Measurements from ENCODE around the gene PCDHGA4.
"Not testable (repeated sequence)": the region's sequence is repeated elsewhere in the genome, so short reads cannot be mapped to it uniquely, and the experiment has no call there.

Gene PCDHGA4

DNA sequence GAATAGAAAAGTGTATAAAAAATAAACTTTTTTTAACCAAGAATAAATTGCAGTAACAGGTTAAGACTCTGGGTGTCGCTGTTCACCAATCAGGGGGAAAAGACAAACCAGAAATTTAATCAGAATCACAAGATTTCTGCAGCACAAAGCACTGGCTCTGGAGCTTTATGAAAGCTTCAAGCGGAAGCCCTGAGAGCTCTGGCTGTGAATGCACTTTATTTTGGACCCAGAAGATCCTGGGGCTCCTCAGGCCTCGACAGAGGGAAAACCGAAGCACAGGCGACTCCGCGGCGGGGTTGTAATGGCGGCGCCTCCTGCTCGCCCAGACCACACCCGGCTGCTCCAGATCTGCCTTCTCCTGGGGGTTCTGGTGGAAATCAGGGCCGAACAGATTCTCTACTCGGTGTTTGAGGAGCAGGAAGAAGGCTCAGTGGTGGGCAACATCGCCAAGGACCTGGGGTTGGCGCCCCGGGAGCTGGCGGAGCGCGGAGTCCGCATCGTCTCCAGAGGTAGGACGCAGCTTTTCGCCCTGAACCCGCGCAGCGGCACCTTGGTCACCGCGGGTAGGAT is at the start of gene PCDHGA4:
TSS of gene PCDHGA4 (plus strand) at position 122 of the 570 bp plus-strand sequence. CDS start at position 209, 87 bp downstream.
- no peak for DNase-seq

GRCh38 chr5:141306630-141307029 is 48.2 kb upstream of the PCDHGA4 start:
- no peak for DNase-seq

DNA sequence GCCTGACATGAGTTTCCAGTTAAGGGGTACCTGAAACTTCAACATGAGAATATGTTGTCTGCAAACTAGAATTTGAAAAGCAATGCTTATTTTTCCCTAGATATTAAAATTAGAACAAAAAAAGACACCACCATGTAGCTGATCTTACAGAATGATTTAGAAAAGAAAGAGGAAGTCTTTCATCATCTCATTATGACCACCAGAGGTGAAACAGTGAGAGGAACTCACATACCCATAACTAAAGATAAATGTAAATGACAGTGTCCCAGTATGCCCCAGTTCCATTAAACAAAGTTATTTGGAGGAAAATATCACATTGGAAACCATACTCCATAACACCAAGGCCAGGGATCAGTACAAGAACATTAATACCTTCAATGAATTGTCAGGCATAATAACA is 41.1 kb upstream of the PCDHGA4 start:
- no peak for DNase-seq

DNA sequence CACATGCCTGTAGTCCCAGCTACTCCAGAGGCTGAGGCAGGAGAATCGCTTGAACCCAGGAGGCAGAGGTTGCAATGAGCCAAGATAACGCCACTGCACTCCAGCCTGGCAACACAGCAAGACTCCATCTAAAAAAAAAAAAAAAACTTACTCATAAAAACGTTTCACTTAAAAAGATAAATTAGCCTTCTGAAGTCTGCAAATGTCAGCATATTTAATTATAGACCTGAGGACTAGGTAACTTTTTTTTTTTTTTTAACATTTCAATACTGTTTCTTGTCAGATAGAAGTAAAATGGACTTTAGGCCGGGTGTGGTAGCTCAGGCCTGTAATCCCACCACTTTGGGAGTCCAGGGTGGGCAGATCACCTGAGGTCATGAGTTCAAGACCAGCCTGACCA is 37.9 kb upstream of the PCDHGA4 start:
- not testable (repeated sequence) for DNase-seq

DNA sequence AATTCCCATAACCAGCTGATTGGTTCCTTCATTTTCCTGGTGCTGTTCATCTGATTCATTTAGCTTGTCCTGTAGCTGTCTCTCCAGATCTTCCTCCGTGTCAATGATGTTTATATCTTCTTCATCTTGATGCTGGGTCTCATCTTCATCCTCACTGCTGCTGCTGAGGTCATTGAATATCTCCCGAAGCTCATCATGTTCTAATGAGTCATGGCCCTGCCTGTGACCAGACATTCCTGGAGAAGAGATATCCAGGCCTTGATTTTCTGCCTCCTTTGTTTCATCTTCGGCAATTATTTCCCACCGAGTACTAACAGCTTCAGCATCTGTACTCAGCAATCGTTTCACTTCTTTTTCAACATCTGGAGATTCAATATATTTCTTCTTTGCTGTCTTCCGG is 35.6 kb upstream of the PCDHGA4 start:
- no peak for DNase-seq

DNA sequence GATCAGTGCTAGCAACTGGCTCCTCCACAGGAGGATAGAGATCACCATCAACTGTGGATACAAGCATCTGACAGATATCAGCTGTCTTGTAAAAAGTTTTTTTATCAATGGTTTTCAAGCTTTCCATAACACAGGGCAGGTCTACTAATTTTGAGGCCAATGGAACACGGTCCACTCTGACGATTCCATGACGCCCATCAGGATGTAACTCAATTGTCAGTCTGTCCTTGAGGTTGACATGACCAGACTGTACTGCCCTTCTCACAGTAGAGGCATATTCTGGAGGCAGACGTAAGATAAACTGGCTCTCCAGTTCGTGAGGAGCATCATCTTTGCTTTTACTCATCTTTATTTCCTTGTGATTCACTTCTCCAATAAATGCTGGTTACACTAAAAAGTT is 35.1 kb upstream of the PCDHGA4 start:
- no peak for DNase-seq

GRCh38 chr5:141320225-141321169 is 34.3 kb upstream of the PCDHGA4 start, which contains the start of gene TAF7:
TAF7 (minus strand) TSS chr5:141320784; CDS start chr5:141320044, 740 bp downstream.
- peak; percentile 64 for DNase-seq

- DNase-seq = no peak
Measured at GRCh38 chr5:141322261-141322660, 32.6 kb upstream of the PCDHGA4 start.

GRCh38 chr5:141326088-141326854 is 28.6 kb upstream of the PCDHGA4 start:
- no peak for DNase-seq

- no peak for DNase-seq
Measured at GRCh38 chr5:141328231-141328630, 26.6 kb upstream of the PCDHGA4 start.

- DNase-seq = peak; percentile 43
Measured at GRCh38 chr5:141330299-141331080, 24.3 kb upstream of the PCDHGA4 start, which contains the start of gene PCDHGA1. PCDHGA1 (plus strand) TSS chr5:141330514.

GRCh38 chr5:141332571-141332970 is 22.2 kb upstream of the PCDHGA4 start:
- not testable (repeated sequence) for DNase-seq

DNA sequence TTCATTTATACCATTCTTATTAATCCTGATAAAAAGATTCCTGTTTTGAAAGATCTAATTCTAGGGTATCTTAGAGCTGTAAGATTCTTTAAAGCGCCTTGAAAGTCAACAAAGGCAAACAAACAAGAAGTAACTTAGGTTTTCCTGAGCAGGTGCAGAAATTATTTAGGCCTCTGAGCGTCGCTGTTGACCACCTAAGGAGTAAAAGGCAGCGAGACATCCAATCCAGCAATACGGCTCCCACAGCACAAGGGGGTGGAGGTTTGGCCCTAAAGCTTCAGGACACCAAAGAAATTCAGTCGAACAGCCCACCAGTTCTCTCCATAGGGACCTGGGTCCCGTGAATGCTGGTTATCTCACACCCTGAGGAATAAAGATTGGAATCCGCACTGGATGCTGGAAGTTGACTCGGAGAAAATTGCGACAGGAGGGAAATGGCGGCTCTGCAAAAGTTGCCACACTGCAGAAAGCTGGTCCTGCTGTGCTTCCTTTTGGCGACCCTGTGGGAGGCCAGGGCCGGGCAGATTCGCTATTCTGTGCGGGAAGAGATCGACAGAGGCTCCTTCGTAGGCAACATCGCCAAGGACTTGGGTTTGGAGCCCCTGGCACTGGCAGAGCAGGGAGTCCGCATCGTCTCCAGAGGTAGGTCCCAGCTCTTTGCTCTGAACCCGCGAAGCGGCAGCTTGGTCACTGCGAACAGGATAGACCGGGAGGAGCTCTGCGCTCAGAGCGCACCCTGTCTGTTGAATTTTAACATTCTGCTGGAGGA is 16.1 kb upstream of the PCDHGA4 start, which contains the start of gene PCDHGA2:
TSS of gene PCDHGA2 (plus strand) at position 223 of the 769 bp plus-strand sequence.
- DNase-seq = no peak

DNA sequence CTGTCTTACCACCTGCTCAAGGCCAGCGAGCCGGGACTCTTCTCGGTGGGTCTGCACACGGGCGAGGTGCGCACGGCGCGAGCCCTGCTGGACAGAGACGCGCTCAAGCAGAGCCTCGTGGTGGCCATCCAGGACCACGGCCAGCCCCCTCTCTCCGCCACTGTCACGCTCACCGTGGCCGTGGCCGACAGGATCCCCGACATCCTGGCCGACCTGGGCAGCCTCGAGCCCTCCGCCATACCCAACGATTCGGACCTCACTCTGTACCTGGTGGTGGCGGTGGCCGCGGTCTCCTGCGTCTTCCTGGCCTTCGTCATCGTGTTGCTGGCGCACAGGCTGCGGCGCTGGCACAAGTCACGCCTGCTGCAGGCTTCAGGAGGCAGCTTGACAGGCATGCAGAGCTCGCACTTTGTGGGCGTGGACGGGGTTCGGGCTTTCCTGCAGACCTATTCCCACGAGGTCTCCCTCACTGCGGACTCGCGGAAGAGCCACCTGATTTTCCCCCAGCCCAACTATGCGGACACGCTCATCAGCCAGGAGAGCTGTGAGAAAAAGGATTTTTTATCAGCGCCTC is 14.0 kb upstream of the PCDHGA4 start:
- not testable (repeated sequence) for DNase-seq

GRCh38 chr5:141342773-141343172 is 12.0 kb upstream of the PCDHGA4 start:
- no peak for DNase-seq

GRCh38 chr5:141343242-141343952 is 11.4 kb upstream of the PCDHGA4 start, which contains the start of gene PCDHGA3:
PCDHGA3 (plus strand) TSS chr5:141343829; CDS start chr5:141344034, 205 bp downstream.
- no peak for DNase-seq

DNA sequence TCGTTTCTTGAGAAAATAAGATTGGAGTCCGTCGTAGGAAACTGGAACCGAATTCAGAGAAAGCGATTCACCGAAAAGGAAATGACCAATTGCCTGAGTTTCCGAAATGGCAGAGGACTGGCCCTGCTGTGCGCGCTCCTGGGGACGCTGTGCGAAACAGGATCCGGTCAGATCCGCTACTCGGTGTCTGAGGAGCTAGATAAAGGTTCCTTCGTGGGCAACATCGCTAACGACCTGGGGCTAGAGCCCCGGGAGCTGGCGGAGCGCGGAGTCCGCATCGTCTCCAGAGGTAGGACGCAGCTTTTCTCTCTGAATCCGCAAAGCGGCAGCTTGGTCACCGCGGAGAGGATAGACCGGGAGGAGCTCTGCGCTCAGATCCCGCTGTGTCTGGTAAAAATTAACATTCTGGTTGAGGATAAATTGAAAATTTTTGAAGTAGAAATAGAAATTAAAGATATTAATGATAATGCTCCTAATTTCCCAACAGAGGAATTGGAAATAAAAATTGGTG is 10.8 kb upstream of the PCDHGA4 start:
- DNase-seq = no peak

GRCh38 chr5:141345327-141345726 is 9.5 kb upstream of the PCDHGA4 start:
- no peak for DNase-seq

- DNase-seq = not testable (repeated sequence)
Measured at GRCh38 chr5:141346017-141346416, 8.8 kb upstream of the PCDHGA4 start.

All from NCI-H1105 (cell line).